AG04449 (cell line): ENCODE results near the gene SYT1.

ENCODE experiments used
- CTCF ChIA-PET: fragments of 350-600 bp; formaldehyde crosslinking; extraction: SDS; loops from one replicate; lab custom pipeline; 2021; ENCODE audit warnings: antibody characterized with exemption; lab: Yijun Ruan, JAX
- POLR2A ChIA-PET: fragments of 400-600, 350-600 bp; formaldehyde crosslinking; extraction: SDS; loops from one replicate; lab custom pipeline; 2020; ENCODE audit warnings: antibody characterized with exemption, inconsistent platforms; lab: Yijun Ruan, JAX
- DNase-seq: peaks from one replicate; pipeline ENCODE4 v3.0.0-alpha.2; 2010; ENCODE audit warnings: low read depth, low spot score
- H3K4me3 ChIP-seq: 2 replicates; pipeline ENCODE4 v1.5.1; 2011; ENCODE audit warnings: low read depth, mild to moderate bottlenecking, control low read depth, low read length
- TF ChIP-seq, protein P1 (sequence below): IDR thresholded peaks from one replicate; pipeline ENCODE4 v1.5.1; 2011; ENCODE audit warnings: mild to moderate bottlenecking, moderate library complexity, low read length, control low read depth, inconsistent platforms; ENCODE audit not compliant: insufficient read depth; ENCODE audit errors: missing control alignments

SYT1 gene

DNA sequence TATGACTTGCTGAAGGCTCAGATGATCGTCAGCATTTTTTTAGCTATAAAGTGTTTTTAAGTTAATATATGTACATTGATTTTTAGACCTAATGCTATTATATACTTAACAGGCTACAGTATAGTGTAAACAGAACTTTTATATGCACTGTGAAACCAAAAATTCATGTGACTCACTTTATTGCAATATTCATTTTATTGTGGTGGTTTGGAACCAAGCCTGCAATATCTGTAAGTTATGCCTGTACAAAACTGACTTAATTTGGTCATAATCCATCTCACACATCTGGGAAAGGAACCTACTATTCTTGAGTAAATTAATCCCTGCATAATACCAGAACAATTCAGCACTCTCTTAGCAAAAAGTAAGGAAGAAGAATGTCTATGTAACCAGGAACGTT lies 390.7 kb downstream of the SYT1 start:
- ChIA-PET POLR2A (no interaction called here), CTCF (no interaction called here)
- TF ChIP-seq, protein P1, sequence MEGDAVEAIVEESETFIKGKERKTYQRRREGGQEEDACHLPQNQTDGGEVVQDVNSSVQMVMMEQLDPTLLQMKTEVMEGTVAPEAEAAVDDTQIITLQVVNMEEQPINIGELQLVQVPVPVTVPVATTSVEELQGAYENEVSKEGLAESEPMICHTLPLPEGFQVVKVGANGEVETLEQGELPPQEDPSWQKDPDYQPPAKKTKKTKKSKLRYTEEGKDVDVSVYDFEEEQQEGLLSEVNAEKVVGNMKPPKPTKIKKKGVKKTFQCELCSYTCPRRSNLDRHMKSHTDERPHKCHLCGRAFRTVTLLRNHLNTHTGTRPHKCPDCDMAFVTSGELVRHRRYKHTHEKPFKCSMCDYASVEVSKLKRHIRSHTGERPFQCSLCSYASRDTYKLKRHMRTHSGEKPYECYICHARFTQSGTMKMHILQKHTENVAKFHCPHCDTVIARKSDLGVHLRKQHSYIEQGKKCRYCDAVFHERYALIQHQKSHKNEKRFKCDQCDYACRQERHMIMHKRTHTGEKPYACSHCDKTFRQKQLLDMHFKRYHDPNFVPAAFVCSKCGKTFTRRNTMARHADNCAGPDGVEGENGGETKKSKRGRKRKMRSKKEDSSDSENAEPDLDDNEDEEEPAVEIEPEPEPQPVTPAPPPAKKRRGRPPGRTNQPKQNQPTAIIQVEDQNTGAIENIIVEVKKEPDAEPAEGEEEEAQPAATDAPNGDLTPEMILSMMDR = no peak
- no peak for DNase-seq
- no peak overlapping the region for H3K4me3 ChIP-seq

DNA sequence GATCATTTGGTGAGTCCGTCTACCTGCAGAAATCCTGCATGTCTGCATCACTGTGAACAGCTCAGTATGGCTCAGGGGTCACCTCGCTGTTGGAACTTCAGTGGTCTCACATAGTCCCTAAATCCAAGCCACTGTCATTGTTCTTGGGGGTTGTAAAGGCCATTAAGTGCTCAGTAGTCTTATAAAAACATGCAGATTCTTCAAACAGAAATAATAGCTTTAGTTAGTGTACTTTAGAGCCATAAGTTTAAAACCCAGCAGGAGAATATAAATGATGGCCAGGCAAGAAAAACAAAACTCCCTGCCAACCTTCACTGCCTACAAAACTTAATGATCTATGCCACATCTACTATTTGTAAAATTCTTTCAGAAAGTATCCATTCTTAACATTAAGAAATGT lies 396.3 kb downstream of the SYT1 start:
- TF ChIP-seq, protein P1 = no peak
- ChIA-PET CTCF (no interaction called here), POLR2A (no interaction called here)
- no peak for DNase-seq
- no peak overlapping the region for H3K4me3 ChIP-seq

DNA sequence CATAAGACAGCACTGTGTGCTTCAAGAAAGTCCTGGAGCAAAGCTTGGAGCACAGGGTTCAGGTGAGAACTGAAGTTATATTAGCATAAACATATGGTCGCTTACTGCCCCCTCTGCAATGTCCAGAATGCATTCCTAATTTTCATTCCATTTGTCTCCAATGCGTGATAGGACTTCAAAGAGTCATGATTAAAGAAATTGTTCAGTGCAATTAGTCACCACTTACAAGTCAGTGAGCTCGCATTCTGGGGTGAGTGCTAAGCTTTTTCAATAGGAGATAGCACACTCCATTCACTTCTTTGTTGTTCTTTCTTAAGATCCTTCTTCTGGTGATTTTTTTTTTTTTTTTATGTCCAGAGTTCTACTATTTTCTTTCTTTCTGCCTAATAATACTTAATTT lies 398.4 kb downstream of the SYT1 start:
- no peak overlapping the region for H3K4me3 ChIP-seq
- DNase-seq = no peak
- ChIA-PET POLR2A (no interaction called here), CTCF (no interaction called here)
- TF ChIP-seq, protein P1 = no peak

DNA sequence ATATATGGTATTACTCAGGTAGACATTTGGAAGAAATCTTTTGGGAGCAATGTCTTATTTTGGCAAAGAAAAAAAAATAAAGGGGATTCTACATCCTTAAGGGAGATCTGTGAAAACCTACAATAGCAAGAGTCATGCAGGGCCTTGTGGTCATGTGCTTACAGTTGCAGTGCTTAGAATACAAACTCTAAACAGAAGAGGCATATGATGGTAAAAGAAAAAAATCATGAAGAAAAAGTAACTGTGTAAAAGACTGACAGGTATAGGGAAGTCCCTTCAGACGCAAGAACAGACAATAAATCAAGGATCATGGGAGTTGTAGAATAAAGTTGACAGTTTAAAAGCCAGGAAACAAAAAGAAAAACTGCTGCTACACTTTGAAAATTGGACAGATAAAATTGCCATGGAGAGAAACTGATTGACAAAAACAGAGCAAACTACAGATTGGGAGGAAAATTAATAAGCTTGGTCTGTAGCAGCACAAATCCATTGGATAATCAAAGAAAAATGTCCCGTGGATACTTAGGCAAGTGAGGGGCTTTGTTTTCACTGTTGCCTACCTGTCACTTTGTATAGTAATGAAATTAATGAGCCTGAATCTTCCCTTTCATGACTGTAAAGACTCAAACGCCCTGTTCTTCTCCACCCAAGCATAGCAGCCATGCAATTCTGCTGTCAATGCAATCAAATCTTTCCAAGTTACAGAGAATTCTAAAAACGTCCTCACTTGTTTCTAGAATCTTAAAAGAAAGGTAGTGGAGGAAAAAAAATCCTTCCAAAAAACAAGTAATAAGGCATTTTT lies 402.0 kb downstream of the SYT1 start:
- H3K4me3 ChIP-seq = no peak overlapping the region
- ChIA-PET POLR2A (no interaction called here), CTCF (no interaction called here)
- TF ChIP-seq, protein P1 = no peak
- no peak for DNase-seq

DNA sequence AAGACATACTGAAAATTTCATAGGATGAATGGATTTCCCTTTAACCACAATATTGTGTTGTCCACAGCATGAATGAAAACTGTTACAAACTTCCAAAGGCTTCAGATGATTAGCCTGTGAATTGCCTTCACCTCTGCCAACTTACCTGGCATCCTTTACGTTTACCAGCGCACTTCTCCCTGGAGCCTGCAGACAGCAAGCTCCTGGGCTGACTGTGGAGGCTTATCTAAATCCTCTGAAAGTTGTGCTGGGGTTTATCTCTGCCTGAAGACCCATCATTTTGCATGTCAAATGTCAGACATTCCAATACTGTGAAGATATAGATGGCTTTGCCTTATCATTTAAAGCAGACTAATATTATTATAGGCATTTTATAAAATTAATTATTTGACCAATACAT lies 403.0 kb downstream of the SYT1 start:
- TF ChIP-seq, protein P1 = no peak
- ChIA-PET POLR2A (no interaction called here), CTCF (no interaction called here)
- no peak overlapping the region for H3K4me3 ChIP-seq
- no peak for DNase-seq

DNA sequence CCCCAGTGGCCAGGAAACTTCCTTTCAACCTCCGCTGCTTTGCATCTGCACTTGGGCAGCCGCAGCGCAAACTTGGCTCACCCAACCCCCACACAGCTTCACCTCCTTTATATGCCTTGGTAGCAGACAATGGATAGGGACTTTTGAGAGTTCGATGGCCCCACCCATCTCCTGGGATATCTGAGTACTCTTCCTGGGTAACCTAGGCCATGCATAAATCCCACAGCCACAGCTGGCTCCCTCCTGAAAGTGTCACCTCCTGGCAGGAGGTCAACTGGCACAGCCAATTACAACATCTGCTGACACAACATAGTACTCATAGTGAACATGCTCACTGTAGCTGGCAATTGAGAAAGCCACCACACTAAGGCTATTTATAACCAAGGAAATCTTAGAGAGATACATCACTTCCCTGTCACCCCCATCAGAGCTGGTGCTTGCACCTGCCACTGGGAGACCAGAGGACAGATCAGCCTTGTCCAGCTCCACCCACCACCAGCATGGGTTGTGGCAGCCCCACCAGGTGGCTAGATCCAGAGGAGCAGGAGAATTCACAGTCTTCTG lies 410.0 kb downstream of the SYT1 start:
- CTCF ChIA-PET = no interaction called here
- no peak for DNase-seq
- H3K4me3 ChIP-seq = no peak overlapping the region
- POLR2A ChIA-PET = no interaction called here
- TF ChIP-seq, protein P1 = no peak
